HG02678 (cell line): ENCODE measurements around the gene TNNT3.
A peak's percentile ranks its signal among the peaks of the same experiment; 100 is the strongest.

Experiments used
- ATAC-seq: cut with Tn5 transposase; IDR thresholded peaks from one replicate; pipeline ENCODE4 v1.9.1; 2021; ENCODE audit warnings: mild to moderate bottlenecking, moderate library complexity; ENCODE audit not compliant: unreplicated experiment

Gene TNNT3

DNA sequence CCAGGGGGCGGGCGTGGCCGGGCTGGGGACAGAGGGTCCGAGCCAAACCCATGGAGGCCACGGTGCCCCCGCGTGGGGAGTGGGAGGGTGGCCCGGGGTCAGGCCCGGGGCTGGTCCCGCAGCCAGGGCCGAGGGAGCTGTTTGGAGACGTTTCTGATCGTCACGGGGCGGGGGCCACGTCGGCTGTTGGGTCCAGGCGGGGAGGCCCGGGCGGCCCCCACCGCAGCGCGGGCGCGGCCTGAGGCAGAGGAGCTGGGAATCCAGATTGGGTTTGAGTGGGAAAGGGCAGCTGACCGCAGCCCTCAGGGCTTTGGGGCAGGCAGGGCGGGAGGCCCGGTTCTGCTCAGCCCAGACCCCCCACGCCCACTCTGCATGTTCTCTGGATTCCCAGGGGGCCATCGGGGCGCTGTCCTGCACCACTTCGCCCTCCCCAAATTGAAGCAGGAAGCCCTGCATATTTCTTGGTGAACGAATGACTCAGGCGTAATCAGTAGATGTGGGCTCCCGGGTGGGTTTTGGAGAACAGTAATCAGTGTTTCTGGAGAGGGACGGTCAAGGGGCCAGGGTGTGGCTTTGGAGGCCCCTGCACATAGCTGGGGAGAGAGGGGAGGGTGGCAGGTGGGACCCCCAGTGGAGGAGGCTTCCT lies 28.2 kb downstream of the TNNT3 start:
- peak; percentile 12 for ATAC-seq

DNA sequence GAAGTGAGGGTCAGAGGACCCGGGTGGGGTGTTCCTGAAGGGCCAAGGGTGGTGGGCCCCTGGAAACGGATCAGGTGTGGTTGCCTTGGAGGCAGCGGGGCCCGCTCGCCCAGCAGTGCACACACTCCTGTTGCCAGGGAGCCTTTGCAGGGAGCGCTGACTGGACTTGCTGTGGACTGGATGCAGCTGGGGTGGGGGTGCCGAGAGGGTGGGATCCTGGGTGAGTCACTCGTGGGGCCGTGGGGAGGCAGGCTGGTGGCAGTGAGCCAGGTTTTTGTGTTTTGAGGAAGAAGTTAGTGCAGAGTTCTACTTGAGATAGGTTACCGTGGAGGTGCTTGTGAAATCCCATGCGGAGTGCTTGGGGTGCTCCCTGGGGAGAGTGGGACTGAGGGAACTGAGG lies 28.9 kb downstream of the TNNT3 start:
- no peak for ATAC-seq

DNA sequence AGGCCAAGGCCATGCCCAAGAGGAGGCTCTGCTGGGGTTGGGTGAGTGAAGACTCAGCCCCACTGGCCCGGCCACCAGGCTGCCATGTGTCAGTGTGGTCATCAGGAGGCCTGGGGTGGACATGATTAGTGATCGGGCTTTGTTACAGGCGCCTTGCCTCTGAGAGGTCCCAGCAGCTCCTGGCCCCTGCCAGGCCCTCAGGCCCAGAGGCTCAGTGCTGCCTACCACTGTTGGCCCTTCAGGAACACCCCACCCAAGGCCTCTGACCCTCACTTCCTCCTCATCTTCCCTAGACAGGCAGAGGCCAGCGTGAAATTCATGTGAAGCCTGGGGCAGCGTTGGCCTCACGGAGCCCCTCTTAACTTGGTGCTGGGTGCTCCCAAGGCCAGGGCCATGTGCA lies 29.8 kb downstream of the TNNT3 start:
- ATAC-seq: no peak

DNA sequence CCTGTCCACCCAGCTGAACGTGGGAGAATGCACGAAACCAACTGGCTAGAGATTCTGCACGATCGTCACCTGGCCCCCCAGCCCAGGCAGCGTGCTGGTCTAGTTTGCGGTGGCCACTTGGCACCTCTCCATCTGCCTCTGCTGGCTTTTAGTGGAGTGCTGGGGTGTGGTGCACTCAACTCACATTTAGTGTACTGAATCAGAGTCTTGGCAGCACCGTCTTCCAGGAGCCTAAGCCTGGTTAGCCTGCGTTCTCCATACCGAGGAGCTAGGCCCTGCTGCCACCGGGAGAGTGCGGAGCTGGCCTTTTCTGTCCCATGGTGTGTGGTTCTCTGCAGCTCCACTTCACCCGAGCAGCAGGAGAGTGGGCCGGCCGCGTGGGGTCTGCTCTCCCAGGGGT lies 30.4 kb downstream of the TNNT3 start:
- no peak for ATAC-seq

DNA sequence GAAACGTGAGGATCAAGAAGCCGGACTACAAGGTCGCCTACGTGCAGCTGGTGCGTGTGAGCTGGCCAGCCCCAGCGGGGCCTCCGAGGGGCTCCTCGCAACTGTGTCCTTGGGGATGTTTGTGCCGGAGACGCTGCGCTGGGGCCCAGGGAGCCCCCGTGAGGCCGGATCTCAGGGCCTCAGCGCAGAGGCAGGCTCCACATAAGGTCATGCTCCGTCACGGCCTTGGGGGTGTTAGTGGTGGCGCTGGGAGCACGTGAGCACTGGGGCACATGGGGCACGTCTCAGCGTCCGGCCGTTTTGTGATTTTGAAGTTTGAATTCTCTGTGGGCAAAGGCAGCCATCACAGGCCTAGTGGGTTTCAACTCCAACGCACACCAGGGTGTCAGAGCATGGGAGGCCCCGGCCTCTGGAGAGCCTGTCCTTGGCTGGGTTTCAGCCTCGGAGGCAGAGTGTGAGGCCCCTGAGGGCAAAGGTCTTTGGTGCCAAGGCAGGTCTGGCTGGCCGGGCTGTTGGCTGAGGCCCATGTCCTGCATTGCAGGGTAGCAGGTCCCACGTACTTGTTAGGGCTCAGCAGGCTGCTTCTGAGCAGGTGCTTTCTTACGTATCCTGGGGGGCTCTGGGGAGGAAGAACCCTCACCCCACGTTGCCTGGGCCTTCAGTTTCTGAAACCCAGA lies 33.4 kb downstream of the TNNT3 start:
- ATAC-seq: no peak

DNA sequence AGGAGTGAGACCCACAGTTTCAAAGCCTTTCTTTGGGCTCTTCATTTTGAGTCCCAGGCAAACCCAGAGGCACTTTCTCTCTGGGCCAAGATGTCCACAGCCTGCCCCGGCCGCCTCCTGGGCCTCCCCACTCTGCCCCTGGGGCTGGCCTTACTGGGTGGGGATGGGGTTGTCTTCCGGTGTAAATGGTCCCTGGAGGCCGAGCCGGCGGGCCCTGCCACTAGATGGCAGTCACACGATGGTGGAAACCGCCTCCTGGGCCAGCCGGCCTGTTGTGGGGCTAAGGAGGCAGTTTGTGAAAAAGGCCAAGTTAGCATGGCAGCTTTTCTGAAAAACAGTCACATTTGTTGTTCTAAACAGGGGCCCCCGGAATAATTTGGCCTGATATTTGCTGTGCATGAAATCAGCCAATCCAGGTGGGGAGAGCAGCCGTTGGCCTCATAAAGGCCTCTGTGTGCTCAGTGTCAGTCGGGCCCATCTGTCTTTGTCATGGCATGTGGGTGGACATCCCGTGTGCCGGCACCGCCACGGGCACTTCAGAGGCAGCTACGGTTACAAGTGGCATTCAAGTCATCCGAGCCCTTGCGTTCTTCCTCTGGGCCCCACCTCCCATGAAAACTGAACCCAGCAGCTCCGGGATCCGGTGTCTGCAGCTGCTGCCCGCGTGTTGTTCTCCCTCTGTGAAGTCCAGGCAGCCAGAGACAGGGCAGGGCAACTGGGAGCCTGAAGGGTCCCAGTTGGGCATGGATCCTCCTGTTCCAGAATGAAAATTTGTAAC lies 34.2 kb downstream of the TNNT3 start:
- no peak for ATAC-seq

DNA sequence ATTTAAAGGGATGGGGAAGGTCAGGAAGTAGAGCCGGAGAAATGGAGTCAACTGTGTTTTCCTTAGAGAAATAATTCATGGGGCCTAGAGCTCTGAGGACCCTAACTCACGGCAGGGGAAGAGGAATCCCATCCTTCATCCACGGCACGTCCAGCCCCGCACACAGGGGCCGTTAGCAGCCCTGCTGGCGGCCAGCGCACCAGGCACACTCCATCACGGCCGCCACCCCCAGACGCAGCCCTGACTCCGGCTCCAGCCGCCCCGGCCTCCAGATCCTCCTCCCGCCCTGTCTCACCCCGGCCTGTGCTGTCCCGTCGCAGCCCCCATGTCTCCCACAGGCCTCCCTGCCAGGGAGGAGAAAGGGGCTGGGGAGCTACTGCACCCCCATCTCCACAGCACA lies 38.9 kb downstream of the TNNT3 start:
- no peak for ATAC-seq

DNA sequence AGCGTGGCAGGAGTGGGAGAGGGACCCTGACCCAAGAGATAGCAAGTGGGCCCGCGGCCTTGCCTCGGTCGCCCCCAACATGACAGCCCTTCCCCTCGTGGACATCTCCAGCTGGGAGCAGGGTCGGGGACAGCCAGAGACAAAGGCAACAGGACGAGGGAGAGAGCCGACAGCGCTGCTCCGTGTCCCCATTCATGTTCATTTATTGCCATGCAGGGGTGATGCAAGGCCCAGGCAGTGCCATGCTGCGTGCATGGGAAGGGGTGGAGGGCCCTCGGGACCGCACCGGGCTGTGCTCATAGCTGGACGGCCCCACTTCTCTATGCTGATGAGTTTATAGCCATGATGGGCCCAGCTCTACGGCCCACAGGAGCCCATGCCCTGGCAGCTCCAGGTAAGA lies 40.3 kb downstream of the TNNT3 start:
- no peak for ATAC-seq

DNA sequence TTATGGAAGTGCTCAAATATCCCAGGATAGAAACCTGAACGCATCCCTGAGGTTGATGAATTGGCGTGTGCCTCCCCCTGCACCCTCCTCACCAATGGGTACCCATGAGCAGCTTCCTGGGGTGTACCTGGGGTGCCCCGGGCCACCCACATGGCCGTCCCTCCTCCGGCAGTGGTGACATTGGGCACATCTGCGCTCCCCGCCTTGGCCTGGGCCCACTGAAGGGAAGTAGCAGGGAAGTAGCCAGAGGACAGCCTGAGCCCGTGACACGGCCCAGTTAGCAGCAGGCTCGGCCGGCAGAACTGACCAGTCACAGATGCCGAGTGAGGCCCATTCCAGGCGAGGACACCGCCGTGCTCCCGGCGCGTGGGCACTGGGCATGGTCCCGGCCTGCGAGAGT lies 44.4 kb downstream of the TNNT3 start:
- ATAC-seq: no peak

DNA sequence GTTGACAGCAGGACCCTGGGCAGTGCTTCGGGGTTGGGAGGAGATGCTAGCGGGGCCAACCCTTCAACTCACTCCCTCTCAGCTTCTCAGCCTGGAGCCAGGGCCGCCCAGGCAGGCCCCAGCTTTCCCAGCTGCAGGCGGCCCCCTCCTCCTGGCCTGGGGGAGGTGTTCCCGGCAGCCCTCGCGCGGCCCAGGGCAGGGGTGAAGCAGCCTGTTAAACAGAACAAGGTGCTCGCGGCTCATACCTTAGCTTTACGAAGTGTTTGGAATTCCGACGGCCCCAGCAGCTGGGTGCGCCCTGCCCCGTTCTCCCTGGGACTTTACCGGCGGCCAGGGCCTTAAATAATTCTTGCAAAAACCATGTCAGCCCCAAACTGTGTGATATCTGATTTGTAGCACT lies 44.8 kb downstream of the TNNT3 start:
- ATAC-seq: no peak

DNA sequence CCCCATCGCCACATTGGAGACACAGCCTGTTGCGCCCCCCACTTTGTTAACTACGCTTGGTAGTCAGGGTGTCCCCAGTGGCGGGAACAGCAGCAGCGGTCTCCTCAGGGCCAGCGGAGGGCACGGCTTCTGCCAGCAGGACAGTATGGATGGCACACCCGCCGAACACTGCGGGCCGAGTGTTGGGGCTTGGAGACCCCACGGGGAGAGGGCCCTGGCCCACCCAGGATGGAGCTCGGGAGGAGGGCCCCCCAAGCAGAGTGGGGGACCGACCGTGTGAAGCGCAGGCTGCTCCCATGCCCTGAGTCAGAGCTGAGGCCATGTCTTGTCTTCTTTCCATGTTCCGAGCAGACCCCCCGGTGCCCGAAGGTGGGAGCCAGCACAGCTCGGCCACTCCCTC lies 45.5 kb downstream of the TNNT3 start:
- ATAC-seq: no peak

DNA sequence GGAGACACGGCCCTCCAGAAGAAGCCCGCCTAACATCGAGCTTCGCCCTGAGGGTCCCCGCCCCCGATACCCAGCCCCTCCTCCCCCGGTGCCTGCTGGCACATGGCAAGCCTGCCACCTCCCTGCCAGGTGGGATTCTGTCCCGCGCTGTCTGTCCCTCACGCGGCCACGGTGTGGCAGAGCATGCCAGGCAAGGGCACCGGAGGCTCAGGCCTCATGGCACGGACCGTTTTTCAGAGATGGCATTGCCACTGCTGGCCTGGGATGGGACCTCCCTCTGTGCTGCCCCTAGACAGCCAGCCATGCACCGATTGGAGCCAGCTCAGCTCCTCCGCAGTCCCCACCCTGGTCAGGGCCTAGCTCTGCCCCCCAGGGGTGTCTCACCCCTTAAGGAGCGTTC lies 47.0 kb downstream of the TNNT3 start:
- no peak for ATAC-seq

DNA sequence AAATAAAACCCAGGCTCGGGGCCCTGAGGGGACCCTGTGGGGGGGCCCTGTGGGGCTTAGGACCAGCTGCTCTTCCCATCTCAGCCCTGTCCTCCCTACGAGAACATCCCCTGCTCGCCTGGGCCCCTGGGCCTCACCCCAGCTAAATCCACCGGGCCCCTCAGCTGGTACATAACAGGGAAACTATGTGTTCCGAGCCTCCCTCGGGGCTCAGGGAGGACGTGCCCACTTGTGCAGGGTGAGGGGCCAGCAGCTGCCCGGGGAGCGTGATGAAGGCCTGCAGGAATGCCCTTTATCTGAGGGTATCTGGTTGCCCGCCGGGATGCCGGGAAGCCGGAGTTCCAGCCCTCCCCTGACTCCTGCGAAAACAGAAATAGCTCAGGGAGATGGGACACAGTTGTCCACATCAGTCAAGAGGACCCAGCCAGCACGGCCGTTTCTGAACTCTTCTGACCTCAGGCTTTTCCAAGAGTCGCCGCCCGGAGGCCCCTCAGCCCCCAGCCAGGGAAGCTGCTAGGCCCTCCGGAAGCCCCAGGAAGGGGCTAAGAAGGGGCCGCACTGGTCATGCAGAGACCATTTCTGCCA lies 48.2 kb downstream of the TNNT3 start:
- ATAC-seq: no peak

DNA sequence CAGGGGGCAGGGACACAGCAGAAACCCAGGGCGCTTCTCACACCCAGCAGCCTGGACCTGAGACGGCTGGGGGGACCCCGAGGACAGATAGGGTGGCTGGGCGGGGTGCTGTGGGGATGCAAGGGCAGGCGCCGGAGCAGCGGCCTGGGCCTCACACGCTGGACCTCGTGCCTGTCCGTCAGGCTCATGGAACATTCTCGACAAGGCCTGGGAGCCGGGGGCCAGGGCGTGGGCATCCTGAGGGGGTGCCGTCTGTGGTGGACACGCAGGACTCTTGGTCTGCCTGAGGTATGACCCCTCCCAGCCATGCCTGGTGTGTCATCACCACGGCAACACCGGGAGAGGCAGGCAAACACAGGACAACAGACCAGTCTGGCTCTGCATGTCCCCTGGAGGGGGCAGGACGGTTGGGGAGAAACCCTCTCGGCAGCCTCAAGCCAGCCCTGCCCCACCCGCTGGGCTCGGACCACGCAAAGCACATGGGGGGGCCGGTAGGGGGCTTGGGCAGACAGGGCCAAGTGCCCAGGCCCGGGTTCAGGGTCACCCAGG lies 49.0 kb downstream of the TNNT3 start:
- no peak for ATAC-seq

DNA sequence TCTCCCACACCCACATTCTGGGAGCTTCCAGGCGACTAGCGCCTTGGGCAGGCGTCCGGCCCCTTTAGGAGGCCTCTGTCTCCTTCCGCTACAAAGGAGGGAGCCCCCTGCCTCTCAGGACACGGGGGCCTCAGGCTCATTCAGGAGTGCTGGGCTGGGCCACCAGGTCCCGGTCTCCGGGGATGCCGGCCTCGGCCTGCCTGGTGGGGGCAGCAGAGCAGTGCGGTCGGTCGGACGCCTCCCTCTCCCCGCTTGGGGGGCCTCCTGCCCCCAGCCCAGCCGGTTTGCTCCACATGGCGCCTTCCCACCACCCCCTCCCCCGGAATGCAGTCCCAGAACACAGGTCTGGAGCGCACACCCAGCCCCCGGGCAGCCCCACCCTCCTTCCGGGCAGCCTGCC lies 49.5 kb downstream of the TNNT3 start:
- ATAC-seq: no peak

DNA sequence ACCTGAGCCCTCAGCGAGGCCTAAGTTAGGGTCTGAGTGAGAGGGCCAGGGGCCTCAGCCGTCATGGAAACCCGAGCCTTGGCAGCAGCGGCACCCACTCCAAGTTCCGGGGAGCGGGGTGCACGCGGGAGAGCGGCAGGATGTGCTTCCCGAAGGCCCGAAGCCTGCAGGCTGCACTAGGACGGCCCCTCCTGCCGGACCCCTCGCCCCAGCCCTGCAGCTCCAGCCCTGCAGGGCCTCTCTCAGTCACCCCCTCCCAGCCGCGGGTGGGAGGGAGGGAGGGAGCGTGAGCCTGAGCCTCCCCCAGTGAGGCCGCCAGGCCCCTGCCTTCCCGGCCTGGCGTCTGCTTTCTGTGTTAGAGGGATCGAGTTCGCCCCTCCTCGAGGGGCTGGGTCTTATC lies 50.3 kb downstream of the TNNT3 start:
- ATAC-seq: no peak

DNA sequence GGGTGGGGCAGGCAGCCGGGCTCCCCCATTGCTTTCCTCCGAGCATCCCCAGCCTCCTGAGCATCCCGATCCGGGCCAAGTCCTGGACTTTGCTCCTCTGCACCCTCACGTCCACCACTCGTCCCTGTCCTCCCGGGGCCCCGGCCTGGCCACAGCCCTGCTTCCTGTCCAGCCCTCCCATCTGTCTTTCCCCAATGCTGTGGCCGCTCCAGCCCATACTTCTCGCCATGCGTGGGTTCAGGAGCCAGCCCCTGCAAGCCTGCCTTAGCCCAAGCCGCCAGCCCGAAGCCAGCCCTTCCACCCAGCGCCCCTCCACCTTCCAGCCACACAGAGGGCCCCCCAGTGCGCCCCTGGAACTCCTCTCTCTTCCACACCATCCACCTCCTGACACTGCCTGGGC lies 51.5 kb downstream of the TNNT3 start:
- ATAC-seq: no peak

DNA sequence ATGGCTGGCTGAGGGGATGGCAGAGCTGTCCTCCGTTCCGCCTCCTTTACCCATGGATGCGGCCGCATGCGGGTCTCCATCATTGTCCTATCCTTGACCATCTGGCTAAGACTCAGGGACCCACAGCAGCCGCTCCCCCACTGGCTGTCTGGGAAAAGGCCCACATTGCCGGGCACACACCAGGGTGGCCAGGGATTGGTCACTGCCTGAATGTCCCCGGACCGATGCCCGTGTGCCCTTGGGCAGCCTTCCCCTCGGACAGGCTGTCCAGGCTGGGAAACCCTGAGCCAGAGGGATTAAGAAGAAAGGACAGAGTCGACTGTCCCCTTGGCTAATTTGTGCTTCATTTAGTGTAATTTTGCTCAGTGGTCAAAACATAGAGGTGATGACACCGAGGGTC lies 55.7 kb downstream of the TNNT3 start:
- ATAC-seq: no peak

DNA sequence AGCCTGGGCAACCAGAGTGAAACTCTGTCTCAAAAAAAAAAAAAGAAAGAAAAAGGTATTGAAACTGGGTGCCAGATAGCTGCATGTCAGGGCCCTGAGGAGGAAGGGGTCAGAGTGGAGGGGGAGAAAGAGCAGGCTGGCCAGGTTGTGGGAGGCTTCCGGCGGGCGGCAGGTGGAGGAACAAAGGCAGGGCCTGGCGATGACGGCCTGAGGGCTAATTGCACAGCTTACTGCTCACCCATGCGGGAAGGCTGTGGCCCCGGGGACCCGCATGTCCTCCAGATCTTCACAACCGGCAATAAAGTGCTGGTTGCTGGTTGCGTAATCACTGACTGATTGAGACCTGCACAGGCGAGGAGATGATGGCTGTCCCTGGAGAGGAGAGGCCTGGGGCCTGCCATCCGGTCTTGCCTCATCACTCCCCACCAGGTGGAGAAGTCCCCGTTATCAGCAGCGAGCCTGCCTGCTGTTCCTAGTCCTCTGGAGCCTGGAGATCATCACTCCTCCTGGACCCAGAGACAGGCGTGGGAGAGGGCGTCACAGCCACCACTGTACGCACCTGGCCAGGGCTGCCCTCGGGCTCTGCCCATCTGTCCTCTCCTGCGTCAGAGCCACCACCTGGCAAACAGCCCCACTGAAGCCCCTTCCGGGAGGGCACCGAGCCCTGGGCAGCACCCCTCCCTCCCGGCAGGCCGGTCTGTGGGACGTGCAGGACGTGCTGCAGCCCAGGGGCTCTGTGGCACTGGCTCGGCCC lies 59.4 kb downstream of the TNNT3 start:
- ATAC-seq: no peak

DNA sequence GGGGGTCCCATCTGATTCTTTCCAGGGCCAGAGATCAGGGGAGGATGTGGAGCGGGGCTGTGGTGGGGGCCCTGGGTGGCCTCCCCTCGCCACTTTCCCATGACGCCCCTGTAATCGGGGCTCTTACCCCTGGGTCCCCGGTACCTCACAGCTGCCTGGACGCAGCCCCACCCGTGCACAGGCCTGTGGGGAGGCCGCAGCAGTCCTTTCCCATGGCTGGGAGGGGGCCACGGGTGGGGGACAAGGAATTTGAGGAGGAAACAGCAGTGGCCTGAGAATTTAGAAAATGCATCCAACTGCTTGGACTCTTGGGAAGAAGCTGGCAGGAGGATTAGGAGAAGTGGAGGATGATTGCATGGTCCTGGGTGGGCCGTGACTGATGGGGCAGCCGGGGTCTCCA lies 60.1 kb downstream of the TNNT3 start:
- no peak for ATAC-seq
